Breast epithelium (tissue), 4 donors: ENCODE data around the gene PRDM2. TPM values are rescaled to one million over a fixed set of nuclear protein-coding genes. Genes with fewer than 3 reads are reported as not detected.

Experiments
- DNase-seq, 2 donors: peaks; one replicate each; pipeline ENCODE4 v3.0.0-alpha.2; 2019; ENCODE audit warnings: low spot score in 2 of 2
- H3K27ac ChIP-seq, 2 donors: fragments of 200-600 bp; sonication (generic) in 1 of 2; one replicate each; pipeline ENCODE4 v1.5.1; 2016 to 2019; ENCODE audit warnings: mild to moderate bottlenecking in 1 of 2
- H3K27me3 ChIP-seq, 2 donors: fragments of 200-600 bp; sonication (generic) in 1 of 2; one replicate each; pipeline versions ENCODE4 v1.5.1 to v1.6.0; 2017 to 2019; ENCODE audit warnings: control low read depth in 1 of 2, mild to moderate bottlenecking in 1 of 2
- H3K36me3 ChIP-seq: fragments of 200-600 bp; one replicate; pipeline ENCODE4 v1.5.1; 2019
- H3K4me1 ChIP-seq, 2 donors: fragments of 200-600 bp; sonication (generic); one replicate each; pipeline ENCODE4 v1.5.1; 2016 to 2019; ENCODE audit warnings: control low read depth in 1 of 2
- H3K4me3 ChIP-seq, 3 donors: fragments of 200-600 bp; sonication (generic); 1 replicate in 2 of 3; 2 replicates in 1 of 3; pipeline ENCODE4 v1.5.1; 2016 to 2019; ENCODE audit warnings: mild to moderate bottlenecking in 3 of 3, moderate library complexity in 2 of 3
- H3K9me3 ChIP-seq, 2 donors: fragments of 200-600 bp; sonication (generic) in 1 of 2; one replicate each; pipeline ENCODE4 v1.5.1; 2016 to 2019; ENCODE audit warnings: control low read depth in 1 of 2
- CTCF ChIP-seq, 3 donors: fragments of 450-650 bp; IDR thresholded peaks; one replicate each; pipeline ENCODE4 v1.5.1; 2016 to 2017; ENCODE audit warnings: antibody characterized with exemption in 3 of 3, mild to moderate bottlenecking in 3 of 3, moderate library complexity in 3 of 3
- POLR2A ChIP-seq: fragments of 450-650 bp; IDR thresholded peaks from one replicate; pipeline ENCODE4 v1.6.1; 2016; ENCODE audit warnings: antibody characterized with exemption, mild to moderate bottlenecking, moderate library complexity
- POLR2AphosphoS5 ChIP-seq, 3 donors: sonication (generic); formaldehyde crosslinking; IDR thresholded peaks; one replicate each; pipeline ENCODE4 v1.6.1; 2017; ENCODE audit warnings: antibody characterized with exemption in 3 of 3
- intact Hi-C: fragments of 100-400 bp; cut with DNase I; formaldehyde crosslinking; loops from one replicate; pipeline ENCODE4 v1.15.1; 2023; ENCODE audit warnings: low total_unique reads
- total RNA-seq, 3 donors: library from RNA; depleted of rRNA; stranded (reverse); fragments of >200 nt; gene quantifications; one replicate each; pipeline ENCODE4 v1.1.0, GENCODE V29; 2016

Gene PRDM2
- total RNA-seq, 3 donors from 2014 or later: 45.6 to 57.1 (median 47.2) TPM

GRCh38 chr1:13792419-13792818 lies 92.4 kb downstream of the PRDM2 start:
- H3K4me3 ChIP-seq: no peak overlapping the region
- H3K9me3 ChIP-seq: no peaks in the 10 kb centered on the region
- TF ChIP-seq POLR2AphosphoS5 (IDR thresholded peaks at IDR 0.05): no peak
- no peak for TF ChIP-seq POLR2A
- TF ChIP-seq CTCF (IDR thresholded peaks at IDR 0.05): no peak
- no peaks in the 10 kb centered on the region for H3K36me3 ChIP-seq
- intact Hi-C loops: no loop called here
- H3K27ac ChIP-seq: peak overlapping the region; percentile 25 to 71
- DNase-seq: no peak
- H3K4me1 ChIP-seq: no peaks in the 10 kb centered on the region
- no peaks in the 10 kb centered on the region for H3K27me3 ChIP-seq

GRCh38 chr1:13793088-13793730 lies 93.2 kb downstream of the PRDM2 start:
- Histone ChIP-seq H3K4me3 (no peak overlapping the region), H3K36me3 (no peaks in the 10 kb centered on the region), H3K27me3 (no peaks in the 10 kb centered on the region), H3K27ac (peak overlapping the region; percentile 25 to 71), H3K4me1 (no peaks in the 10 kb centered on the region), H3K9me3 (no peaks in the 10 kb centered on the region)
- intact Hi-C loops: no loop called here
- TF ChIP-seq POLR2A (no peak), CTCF (IDR thresholded peaks at IDR 0.05) (no peak), POLR2AphosphoS5 (IDR thresholded peaks at IDR 0.05) (no peak)
- DNase-seq: no peak

GRCh38 chr1:13794231-13795187 lies 94.5 kb downstream of the PRDM2 start:
- H3K9me3 ChIP-seq: no peaks in the 10 kb centered on the region
- intact Hi-C loops: no loop called here
- no peak for TF ChIP-seq POLR2A
- no peak for TF ChIP-seq CTCF (IDR thresholded peaks at IDR 0.05)
- no peak for TF ChIP-seq POLR2AphosphoS5 (IDR thresholded peaks at IDR 0.05)
- no peaks in the 10 kb centered on the region for H3K4me1 ChIP-seq
- H3K27me3 ChIP-seq: no peaks in the 10 kb centered on the region
- H3K4me3 ChIP-seq: no peak overlapping the region
- DNase-seq: no peak
- no peak overlapping the region for H3K27ac ChIP-seq
- no peaks in the 10 kb centered on the region for H3K36me3 ChIP-seq

- H3K4me1 ChIP-seq: peaks cover 4 to 13% of the 10 kb centered on the region in 2 donors
- TF ChIP-seq POLR2AphosphoS5 (IDR thresholded peaks at IDR 0.05): no peak
- no peak for TF ChIP-seq POLR2A
- TF ChIP-seq CTCF (IDR thresholded peaks at IDR 0.05): no peak
- H3K4me3 ChIP-seq: no peak overlapping the region
- intact Hi-C loops: no loop called here
- DNase-seq: no peak
- no peak overlapping the region for H3K27ac ChIP-seq
- no peaks in the 10 kb centered on the region for H3K9me3 ChIP-seq
- no peaks in the 10 kb centered on the region for H3K27me3 ChIP-seq
- H3K36me3 ChIP-seq: no peaks in the 10 kb centered on the region
Measured at GRCh38 chr1:13797397-13797796, 97.4 kb downstream of the PRDM2 start.

- peaks cover 4 to 13% of the 10 kb centered on the region in 2 donors for H3K4me1 ChIP-seq
- no peaks in the 10 kb centered on the region for H3K9me3 ChIP-seq
- H3K36me3 ChIP-seq: no peaks in the 10 kb centered on the region
- TF ChIP-seq POLR2AphosphoS5 (IDR thresholded peaks at IDR 0.05) (no peak), POLR2A (no peak)
- no peak for DNase-seq
- intact Hi-C loops: no loop called here
- H3K4me3 ChIP-seq: no peak overlapping the region
- peak overlapping the region; percentile 62 to 83 for H3K27ac ChIP-seq
- no peaks in the 10 kb centered on the region for H3K27me3 ChIP-seq
Measured at GRCh38 chr1:13798120-13798519, 98.1 kb downstream of the PRDM2 start.
